ENCODE results near the gene MYL4.

Gene MYL4

DNA sequence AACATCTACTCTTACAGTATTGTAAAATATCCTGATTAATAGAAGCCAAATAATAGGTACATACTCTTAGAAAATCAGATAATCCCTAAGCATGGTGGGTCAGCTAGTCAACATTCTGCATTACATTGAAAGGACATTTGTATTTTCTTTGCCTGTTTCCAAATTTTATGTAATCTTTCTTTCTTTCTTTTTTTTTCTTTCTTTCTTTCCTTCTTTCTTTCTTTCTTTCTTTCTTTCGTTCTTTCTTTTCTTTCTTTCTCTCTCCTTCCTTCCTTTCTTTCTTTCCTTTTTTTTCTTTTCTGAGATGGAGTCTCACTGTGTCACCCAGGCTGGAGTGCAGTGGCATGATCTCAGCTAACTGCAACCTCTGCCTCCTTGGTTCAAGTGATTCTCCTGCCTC, 63.3 kb downstream of the MYL4 start:
- TF ChIP-seq, protein P1, sequence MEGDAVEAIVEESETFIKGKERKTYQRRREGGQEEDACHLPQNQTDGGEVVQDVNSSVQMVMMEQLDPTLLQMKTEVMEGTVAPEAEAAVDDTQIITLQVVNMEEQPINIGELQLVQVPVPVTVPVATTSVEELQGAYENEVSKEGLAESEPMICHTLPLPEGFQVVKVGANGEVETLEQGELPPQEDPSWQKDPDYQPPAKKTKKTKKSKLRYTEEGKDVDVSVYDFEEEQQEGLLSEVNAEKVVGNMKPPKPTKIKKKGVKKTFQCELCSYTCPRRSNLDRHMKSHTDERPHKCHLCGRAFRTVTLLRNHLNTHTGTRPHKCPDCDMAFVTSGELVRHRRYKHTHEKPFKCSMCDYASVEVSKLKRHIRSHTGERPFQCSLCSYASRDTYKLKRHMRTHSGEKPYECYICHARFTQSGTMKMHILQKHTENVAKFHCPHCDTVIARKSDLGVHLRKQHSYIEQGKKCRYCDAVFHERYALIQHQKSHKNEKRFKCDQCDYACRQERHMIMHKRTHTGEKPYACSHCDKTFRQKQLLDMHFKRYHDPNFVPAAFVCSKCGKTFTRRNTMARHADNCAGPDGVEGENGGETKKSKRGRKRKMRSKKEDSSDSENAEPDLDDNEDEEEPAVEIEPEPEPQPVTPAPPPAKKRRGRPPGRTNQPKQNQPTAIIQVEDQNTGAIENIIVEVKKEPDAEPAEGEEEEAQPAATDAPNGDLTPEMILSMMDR (IDR thresholded peaks at IDR 0.05; ENCODE audit: low read depth, low read length): no peak
- Histone ChIP-seq H3K4me3 (ENCODE audit: low read depth, low read length) (no peak overlapping the region), H3K27ac (no peak overlapping the region), H3K9me3 (ENCODE audit: severe bottlenecking) (peaks cover 7% of the 10 kb centered on the region), H3K27me3 (ENCODE audit: insufficient read depth, low read depth, severe bottlenecking) (no peaks in the 10 kb centered on the region), H3K36me3 (no peaks in the 10 kb centered on the region)
- no peak for DNase-seq

DNA sequence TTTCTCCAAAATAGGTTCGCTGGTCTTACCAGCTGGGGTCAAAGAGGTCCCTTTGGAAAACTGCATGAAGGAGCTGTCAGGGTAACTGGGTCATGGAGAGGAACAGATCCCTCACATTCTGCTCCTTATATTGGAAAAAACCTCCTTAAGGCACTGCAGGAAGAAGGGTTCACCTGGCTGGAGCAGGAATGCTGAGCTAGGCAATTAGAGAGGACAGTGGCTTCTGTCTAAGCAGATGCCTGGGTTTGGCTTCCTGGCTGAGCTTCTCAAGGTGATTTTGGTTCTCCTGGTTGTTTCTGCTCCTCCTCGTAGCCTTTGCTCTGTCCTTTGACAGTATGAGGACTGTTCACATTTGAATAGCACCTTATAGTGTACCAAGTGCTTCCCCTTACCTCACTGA, 64.1 kb downstream of the MYL4 start:
- Histone ChIP-seq H3K9me3 (ENCODE audit: severe bottlenecking) (peaks cover 7% of the 10 kb centered on the region), H3K27me3 (ENCODE audit: insufficient read depth, low read depth, severe bottlenecking) (no peaks in the 10 kb centered on the region), H3K27ac (no peak overlapping the region), H3K36me3 (no peaks in the 10 kb centered on the region), H3K4me3 (ENCODE audit: low read depth, low read length) (no peak overlapping the region)
- TF ChIP-seq, protein P1 (IDR thresholded peaks at IDR 0.05; ENCODE audit: low read depth, low read length): no peak
- DNase-seq: no peak

Measured in WERI-Rb-1 (cell line).